GM12878 (cell line): ENCODE results near the gene GTSE1. TPM values are rescaled to one million over a fixed set of nuclear protein-coding genes. Genes with fewer than 3 reads are reported as not detected.

Experiments used
- ATAC-seq: fragments of 200-7000 bp; cut with Tn5 transposase; 3 replicates; pipeline ENCODE4 v1.9.1; 2020; ENCODE audit warnings: mild to moderate bottlenecking, moderate library complexity
- BruUV-seq: library from RNA; stranded (reverse); fragments of 400-500 nt; replicated peaks from 2 replicates; lab custom pipeline; 2021; lab: Mats Ljungman, UMichigan
- CTCF ChIA-PET: fragments of 300-600 bp; sonication (Branson Sonifier 250); formaldehyde crosslinking; extraction: SDS; loops from one replicate; lab custom pipeline; 2021; ENCODE audit warnings: inconsistent platforms; lab: Yijun Ruan, JAX
- POLR2A ChIA-PET: fragments of 350-600 bp; formaldehyde crosslinking; extraction: SDS; loops from one replicate; lab custom pipeline; 2021; ENCODE audit warnings: inconsistent platforms; lab: Charles Lee
- RAD21 ChIA-PET: fragments of 300-600 bp; sonication (Branson Sonifier 250); formaldehyde crosslinking; loops from one replicate; lab custom pipeline; 2023; ENCODE audit warnings: antibody characterized with exemption; ENCODE audit not compliant: unreplicated experiment; lab: Charles Lee
- SMC1A ChIA-PET: fragments of 300-600 bp; sonication (Branson Sonifier 250); formaldehyde crosslinking; loops from one replicate; lab custom pipeline; 2023; ENCODE audit not compliant: unreplicated experiment, uncharacterized antibody; lab: Charles Lee
- DNase-seq: peaks from one replicate; pipeline ENCODE4 v3.0.0-alpha.2; 2011; ENCODE audit warnings: low read depth, low spot score
- FAIRE-seq: peaks from 3 replicates; lab custom pipeline; 2011; peaks lifted over from hg19 to GRCh38; lab: Jason Lieb, UNC
- H2AFZ ChIP-seq: 2 replicates; pipeline ENCODE4 v1.6.0; 2011; ENCODE audit warnings: low read depth, low read length, control low read depth; ENCODE audit not compliant: control insufficient read depth
- H3K27ac ChIP-seq: 2 replicates; pipeline ENCODE4 v1.5.1; 2011; ENCODE audit warnings: control low read depth; ENCODE audit not compliant: control insufficient read depth, insufficient read depth
- H3K27me3 ChIP-seq, 2 experiments: replicated peaks in 1 of 2; 2 replicates each; pipeline versions ENCODE4 v1.6.0 to v1.6.1; 2011; ENCODE audit warnings: low read length in 1 of 2; ENCODE audit not compliant: control insufficient read depth in 2 of 2, insufficient read depth in 2 of 2
- H3K36me3 ChIP-seq, 2 experiments: 2 replicates each; pipeline ENCODE4 v1.5.1; 2011; ENCODE audit warnings: low read length in 1 of 2; ENCODE audit not compliant: control insufficient read depth in 2 of 2, insufficient read depth in 2 of 2
- H3K4me1 ChIP-seq: 2 replicates; pipeline ENCODE4 v1.6.1; 2011; ENCODE audit warnings: mild to moderate bottlenecking, low read length, moderate library complexity, mixed read lengths; ENCODE audit not compliant: control insufficient read depth, insufficient read depth
- H3K4me2 ChIP-seq: 2 replicates; pipeline ENCODE4 v1.6.0; 2011; ENCODE audit warnings: control low read depth; ENCODE audit not compliant: control insufficient read depth, insufficient read depth
- H3K4me3 ChIP-seq: fragments of 200-600 bp; sonication (generic); 2 replicates; pipeline ENCODE4 v1.5.1; 2016
- H3K79me2 ChIP-seq: 2 replicates; pipeline ENCODE4 v1.6.0; 2011; ENCODE audit warnings: low read length; ENCODE audit not compliant: control insufficient read depth, insufficient read depth
- H3K9ac ChIP-seq: 2 replicates; pipeline ENCODE4 v1.8.0; 2011; ENCODE audit warnings: low read length, control low read depth, mixed read lengths; ENCODE audit not compliant: control insufficient read depth, insufficient read depth
- H3K9me3 ChIP-seq: replicated peaks from 3 replicates; pipeline ENCODE4 v1.5.1; 2011; ENCODE audit warnings: mild to moderate bottlenecking, low read length; ENCODE audit not compliant: control insufficient read depth, insufficient read depth
- H4K20me1 ChIP-seq: 2 replicates; pipeline ENCODE4 v1.6.0; 2011; ENCODE audit not compliant: control insufficient read depth, insufficient read depth
- BRCA1 ChIP-seq: IDR thresholded peaks from 2 replicates; pipeline ENCODE4 v1.6.1; 2011; ENCODE audit warnings: low read depth, low read length, improper control_type of control experiment
- CHD2 ChIP-seq: IDR thresholded peaks from 2 replicates; pipeline ENCODE4 v1.6.1; 2011; ENCODE audit warnings: low read depth, low read length, improper control_type of control experiment, borderline replicate concordance
- EGR1 ChIP-seq, 2 experiments: IDR thresholded peaks; 1 replicate in 1 of 2; 2 replicates in 1 of 2; pipeline ENCODE4 v1.6.1; 2011 to 2012; ENCODE audit warnings: low read depth in 2 of 2, low read length in 2 of 2, borderline replicate concordance in 1 of 2, mild to moderate bottlenecking in 1 of 2, moderate library complexity in 1 of 2
- FOXM1 ChIP-seq: IDR thresholded peaks from 2 replicates; pipeline ENCODE4 v1.6.1; 2012; ENCODE audit warnings: low read depth, mild to moderate bottlenecking, inconsistent platforms, low read length, moderate library complexity
- KAT2A ChIP-seq: conservative IDR thresholded peaks from 2 replicates; pipeline ENCODE4 v1.6.1; 2011; ENCODE audit warnings: low read depth, low read length; ENCODE audit not compliant: control insufficient read depth
- RAD21 ChIP-seq: IDR thresholded peaks from 2 replicates; pipeline ENCODE4 v1.6.1; 2011; ENCODE audit warnings: mild to moderate bottlenecking, low read depth, low read length, moderate library complexity; ENCODE audit not compliant: insufficient read depth
- SMAD5 ChIP-seq: IDR thresholded peaks from 2 replicates; pipeline ENCODE4 v1.6.1; 2016; ENCODE audit warnings: antibody characterized with exemption, low read depth
- SPI1 ChIP-seq: IDR thresholded peaks from 2 replicates; pipeline ENCODE4 v1.6.1; 2011; ENCODE audit warnings: low read depth, mild to moderate bottlenecking, low read length, moderate library complexity, borderline replicate concordance; ENCODE audit not compliant: insufficient read depth
- SRF ChIP-seq, 2 experiments: IDR thresholded peaks; 2 replicates each; pipeline ENCODE4 v1.6.1; 2011; ENCODE audit warnings: low read depth in 2 of 2, low read length in 2 of 2, mild to moderate bottlenecking in 1 of 2, moderate library complexity in 1 of 2
- YBX1 ChIP-seq: fragments of 450-650 bp; IDR thresholded peaks from 2 replicates; pipeline ENCODE4 v1.6.1; 2016; ENCODE audit warnings: antibody characterized with exemption
- ZNF384 ChIP-seq: IDR thresholded peaks from 2 replicates; pipeline ENCODE4 v1.6.1; 2012; ENCODE audit warnings: low read depth, mild to moderate bottlenecking, low read length, improper control_type of control experiment, borderline replicate concordance
- ZZZ3 ChIP-seq: IDR thresholded peaks from 2 replicates; pipeline ENCODE4 v1.6.1; 2011; ENCODE audit warnings: low read depth; ENCODE audit not compliant: control insufficient read depth, insufficient read length
- WGBS: methylation state at CpG from one replicate; pipeline ENCODE4 v1.1.6; 2016; ENCODE audit warnings: low lambda C conversion rate; ENCODE audit not compliant: insufficient replicate concordance, insufficient coverage; ENCODE audit errors: missing lambda C conversion rate; 5-methylcytosine and 5-hydroxymethylcytosine counted together
- in situ Hi-C: fragments of 300-500 bp; cut with MboI; formaldehyde crosslinking; loops from 9 replicates; pipeline ENCODE4 v1.14.3; 2018; ENCODE audit warnings: mixed read lengths
- intact Hi-C: fragments of 100-400 bp; cut with micrococcal nuclease; formaldehyde crosslinking; loops from one replicate; pipeline ENCODE4 v1.14.2; 2022; ENCODE audit not compliant: unreplicated experiment
- polyA plus RNA-seq, 11 experiments: library from polyadenylated mRNA; depleted of rRNA in 4 of 11; unstranded in 6 of 11; stranded (reverse) in 5 of 11; fragments of >200 nt; fragmentation: Nextera tagmentation in 4 of 11; fragmentation: Illumina TruSeq in 1 of 11; extraction: Ambion mirVana in 4 of 11; extraction: Trizol in 1 of 11; gene quantifications; 1 replicate in 1 of 11; 2 replicates in 10 of 11; pipeline versions ENCODE4 v1.2.1 to v1.2.3, GENCODE V29; 2011 to 2016; ENCODE audit warnings: inconsistent platforms in 2 of 11, missing spikeins in 2 of 11, low read depth in 1 of 11
- total RNA-seq, 4 experiments: library from RNA; depleted of rRNA in 3 of 4; stranded (reverse); fragments of >200 nt in 3 of 4; fragmentation: Illumina TruSeq in 1 of 4; extraction: Trizol in 1 of 4; gene quantifications; 2 replicates each; pipeline versions ENCODE4 v1.2.1 to v1.2.3, GENCODE V29; 2013 to 2021
- TF ChIP-seq, protein P1 (sequence below): fragments of 450-650 bp; IDR thresholded peaks from 2 replicates; pipeline ENCODE4 v1.6.1; 2017; ENCODE audit warnings: mild to moderate bottlenecking, moderate library complexity
- TF ChIP-seq, protein P2 (sequence below): fragments of 450-650 bp; IDR thresholded peaks from 2 replicates; pipeline ENCODE4 v1.6.1; 2018; ENCODE audit warnings: mild to moderate bottlenecking, low read depth, moderate library complexity; ENCODE audit not compliant: partially characterized antibody
- TF ChIP-seq, protein P3 (sequence below): fragments of 450-650 bp; IDR thresholded peaks from 2 replicates; pipeline ENCODE4 v1.6.1; 2016; ENCODE audit warnings: mild to moderate bottlenecking
- TF ChIP-seq, protein P4 (sequence below): IDR thresholded peaks from 2 replicates; pipeline ENCODE4 v1.6.1; 2012; ENCODE audit warnings: low read depth, low read length, improper control_type of control experiment

The GTSE1 gene
- total and polyA plus RNA-seq, 10 of the 15 experiments (the other 5 are each of a cell fraction or from before 2014, with no cell fraction given): 6.6 to 46.2 (median 32.3) TPM

DNA sequence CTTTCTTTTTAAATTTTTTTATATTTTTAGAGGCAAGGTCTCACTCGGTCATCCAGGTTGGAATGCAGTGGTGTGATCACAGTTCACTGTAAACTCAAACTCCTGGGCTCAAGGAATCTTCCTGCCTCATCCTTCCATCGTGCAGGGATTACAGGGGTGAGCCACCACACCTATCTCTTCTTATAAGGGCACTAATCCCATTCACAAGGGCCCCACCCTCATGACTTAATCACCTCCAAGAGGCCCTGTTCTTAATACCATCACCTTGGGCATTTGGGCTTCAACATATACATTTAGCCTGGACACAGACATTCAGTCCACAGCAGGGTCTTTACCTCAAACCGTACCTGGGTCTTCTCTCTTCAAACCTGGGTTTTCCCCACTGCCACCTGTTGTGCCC lies 4.5 kb upstream of the GTSE1 start (continued):
- TF ChIP-seq, protein P1, sequence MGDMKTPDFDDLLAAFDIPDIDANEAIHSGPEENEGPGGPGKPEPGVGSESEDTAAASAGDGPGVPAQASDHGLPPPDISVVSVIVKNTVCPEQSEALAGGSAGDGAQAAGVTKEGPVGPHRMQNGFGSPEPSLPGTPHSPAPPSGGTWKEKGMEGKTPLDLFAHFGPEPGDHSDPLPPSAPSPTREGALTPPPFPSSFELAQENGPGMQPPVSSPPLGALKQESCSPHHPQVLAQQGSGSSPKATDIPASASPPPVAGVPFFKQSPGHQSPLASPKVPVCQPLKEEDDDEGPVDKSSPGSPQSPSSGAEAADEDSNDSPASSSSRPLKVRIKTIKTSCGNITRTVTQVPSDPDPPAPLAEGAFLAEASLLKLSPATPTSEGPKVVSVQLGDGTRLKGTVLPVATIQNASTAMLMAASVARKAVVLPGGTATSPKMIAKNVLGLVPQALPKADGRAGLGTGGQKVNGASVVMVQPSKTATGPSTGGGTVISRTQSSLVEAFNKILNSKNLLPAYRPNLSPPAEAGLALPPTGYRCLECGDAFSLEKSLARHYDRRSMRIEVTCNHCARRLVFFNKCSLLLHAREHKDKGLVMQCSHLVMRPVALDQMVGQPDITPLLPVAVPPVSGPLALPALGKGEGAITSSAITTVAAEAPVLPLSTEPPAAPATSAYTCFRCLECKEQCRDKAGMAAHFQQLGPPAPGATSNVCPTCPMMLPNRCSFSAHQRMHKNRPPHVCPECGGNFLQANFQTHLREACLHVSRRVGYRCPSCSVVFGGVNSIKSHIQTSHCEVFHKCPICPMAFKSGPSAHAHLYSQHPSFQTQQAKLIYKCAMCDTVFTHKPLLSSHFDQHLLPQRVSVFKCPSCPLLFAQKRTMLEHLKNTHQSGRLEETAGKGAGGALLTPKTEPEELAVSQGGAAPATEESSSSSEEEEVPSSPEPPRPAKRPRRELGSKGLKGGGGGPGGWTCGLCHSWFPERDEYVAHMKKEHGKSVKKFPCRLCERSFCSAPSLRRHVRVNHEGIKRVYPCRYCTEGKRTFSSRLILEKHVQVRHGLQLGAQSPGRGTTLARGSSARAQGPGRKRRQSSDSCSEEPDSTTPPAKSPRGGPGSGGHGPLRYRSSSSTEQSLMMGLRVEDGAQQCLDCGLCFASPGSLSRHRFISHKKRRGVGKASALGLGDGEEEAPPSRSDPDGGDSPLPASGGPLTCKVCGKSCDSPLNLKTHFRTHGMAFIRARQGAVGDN: no peak
- TF ChIP-seq, protein P2, sequence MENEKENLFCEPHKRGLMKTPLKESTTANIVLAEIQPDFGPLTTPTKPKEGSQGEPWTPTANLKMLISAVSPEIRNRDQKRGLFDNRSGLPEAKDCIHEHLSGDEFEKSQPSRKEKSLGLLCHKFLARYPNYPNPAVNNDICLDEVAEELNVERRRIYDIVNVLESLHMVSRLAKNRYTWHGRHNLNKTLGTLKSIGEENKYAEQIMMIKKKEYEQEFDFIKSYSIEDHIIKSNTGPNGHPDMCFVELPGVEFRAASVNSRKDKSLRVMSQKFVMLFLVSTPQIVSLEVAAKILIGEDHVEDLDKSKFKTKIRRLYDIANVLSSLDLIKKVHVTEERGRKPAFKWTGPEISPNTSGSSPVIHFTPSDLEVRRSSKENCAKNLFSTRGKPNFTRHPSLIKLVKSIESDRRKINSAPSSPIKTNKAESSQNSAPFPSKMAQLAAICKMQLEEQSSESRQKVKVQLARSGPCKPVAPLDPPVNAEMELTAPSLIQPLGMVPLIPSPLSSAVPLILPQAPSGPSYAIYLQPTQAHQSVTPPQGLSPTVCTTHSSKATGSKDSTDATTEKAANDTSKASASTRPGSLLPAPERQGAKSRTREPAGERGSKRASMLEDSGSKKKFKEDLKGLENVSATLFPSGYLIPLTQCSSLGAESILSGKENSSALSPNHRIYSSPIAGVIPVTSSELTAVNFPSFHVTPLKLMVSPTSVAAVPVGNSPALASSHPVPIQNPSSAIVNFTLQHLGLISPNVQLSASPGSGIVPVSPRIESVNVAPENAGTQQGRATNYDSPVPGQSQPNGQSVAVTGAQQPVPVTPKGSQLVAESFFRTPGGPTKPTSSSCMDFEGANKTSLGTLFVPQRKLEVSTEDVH: no peak
- no peak for TF ChIP-seq SPI1
- TF ChIP-seq RAD21: no peak

DNA sequence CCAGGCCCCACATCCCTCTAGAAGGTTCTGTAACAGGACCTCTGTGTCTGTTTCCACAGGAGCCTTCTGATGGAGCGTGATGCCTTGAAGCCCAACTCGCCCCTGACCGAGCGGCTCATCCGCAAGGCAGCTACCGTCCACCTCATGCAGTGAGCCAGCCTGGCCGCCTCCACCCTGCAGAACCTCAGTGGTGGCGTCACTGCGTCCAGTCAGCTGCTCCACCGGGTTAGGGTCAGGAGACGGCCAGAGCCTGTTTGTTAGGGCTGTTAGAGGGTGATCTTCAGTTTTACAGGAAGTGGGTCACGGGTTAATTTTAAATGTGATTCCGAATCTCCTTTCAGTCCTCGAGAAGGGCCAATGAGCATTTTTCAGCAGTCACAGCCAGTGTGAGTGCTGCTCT lies 3.9 kb upstream of the GTSE1 start:
- intact Hi-C loops: no loop called here
- Histone ChIP-seq H4K20me1 (no peaks in the 10 kb centered on the region), H3K4me3 (no peak overlapping the region), H3K27me3 (no peaks in the 10 kb centered on the region), H3K4me1 (peaks cover 33% of the 10 kb centered on the region), H3K9me3 (no peaks in the 10 kb centered on the region; the same call in 2 of the 3 replicates), H3K9ac (no peak overlapping the region), H3K36me3 (peaks cover 0 to 3% of the 10 kb centered on the region in 2 experiments; a peak in 2 of 4 replicates), H3K27ac (no peak overlapping the region; the same call in 1 of the 2 replicates), H3K4me2 (no peak overlapping the region), H2AFZ (no peak overlapping the region), H3K79me2 (peaks cover 23% of the 10 kb centered on the region)
- no peak for DNase-seq
- WGBS: 91% methylated on average over 14 of the region's 14 CpGs
- ATAC-seq: no peak
- BruUV-seq: no TSS peak
- no peak for FAIRE-seq
- SMC1A ChIA-PET: no interaction called here
- CTCF ChIA-PET: no interaction called here
- POLR2A ChIA-PET: no interaction called here
- RAD21 ChIA-PET: no interaction called here
- in situ Hi-C loops: no loop called here
- no peak for TF ChIP-seq ZZZ3
- no peak for TF ChIP-seq KAT2A
- TF ChIP-seq, protein P3, sequence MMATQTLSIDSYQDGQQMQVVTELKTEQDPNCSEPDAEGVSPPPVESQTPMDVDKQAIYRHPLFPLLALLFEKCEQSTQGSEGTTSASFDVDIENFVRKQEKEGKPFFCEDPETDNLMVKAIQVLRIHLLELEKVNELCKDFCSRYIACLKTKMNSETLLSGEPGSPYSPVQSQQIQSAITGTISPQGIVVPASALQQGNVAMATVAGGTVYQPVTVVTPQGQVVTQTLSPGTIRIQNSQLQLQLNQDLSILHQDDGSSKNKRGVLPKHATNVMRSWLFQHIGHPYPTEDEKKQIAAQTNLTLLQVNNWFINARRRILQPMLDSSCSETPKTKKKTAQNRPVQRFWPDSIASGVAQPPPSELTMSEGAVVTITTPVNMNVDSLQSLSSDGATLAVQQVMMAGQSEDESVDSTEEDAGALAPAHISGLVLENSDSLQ: no peak
- no peak for TF ChIP-seq YBX1
- TF ChIP-seq EGR1 (IDR thresholded peaks at IDR 0.05; ENCODE audit: borderline replicate concordance in 1 of 2, low read depth in 2 of 2, low read length in 2 of 2): no peak
- no peak for TF ChIP-seq CHD2
- TF ChIP-seq ZNF384: no peak
- TF ChIP-seq, protein P4, sequence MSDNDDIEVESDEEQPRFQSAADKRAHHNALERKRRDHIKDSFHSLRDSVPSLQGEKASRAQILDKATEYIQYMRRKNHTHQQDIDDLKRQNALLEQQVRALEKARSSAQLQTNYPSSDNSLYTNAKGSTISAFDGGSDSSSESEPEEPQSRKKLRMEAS: no peak
- no peak for TF ChIP-seq FOXM1
- no peak for TF ChIP-seq SRF (IDR thresholded peaks at IDR 0.05; ENCODE audit: low read depth in 2 of 2, low read length in 2 of 2)
- no peak for TF ChIP-seq BRCA1
- TF ChIP-seq SMAD5: no peak
